ENCODE data around the gene PAM. TPM values are rescaled to one million over a fixed set of nuclear protein-coding genes. Genes with fewer than 3 reads are reported as not detected.

Gene PAM
- total and polyA plus RNA-seq, 2 of the 8 experiments (the other 6 are each of a cell fraction or from before 2014, with no cell fraction given) = 30.4 to 67.8 TPM

- H4K8ac ChIP-seq (ENCODE audit: extremely low read depth, insufficient read depth, low read length) = no peak overlapping the region
- POLR2A ChIA-PET (ENCODE audit: partially characterized antibody) = interaction anchor here (3.4 kb wide), 1 partner anchor 9 kb away, joined by 17 read pairs; the partner anchor contains the start of gene PAM
- no peaks in the 10 kb centered on the region for H3K27me3 ChIP-seq (replicated peaks in 1 of 4; ENCODE audit: control insufficient read depth in 3 of 4, extremely low read depth in 1 of 4, insufficient read depth in 3 of 4, low read length in 3 of 4)
- no peak overlapping the region for H2BK20ac ChIP-seq (ENCODE audit: low read length)
- no peak overlapping the region for H2BK120ac ChIP-seq (replicated peaks; ENCODE audit: low read depth, low read length)
- no peaks in the 10 kb centered on the region; the same call in 1 of the 2 replicates for H3K79me1 ChIP-seq (ENCODE audit: low read depth, low read length)
- H2AK5ac ChIP-seq (ENCODE audit: low read depth, low read length) = no peak overlapping the region
- WGBS, 2 experiments (ENCODE audit: extremely low coverage in 1 of 2, insufficient coverage in 1 of 2, insufficient read length in 1 of 2, insufficient replicate concordance in 2 of 2, low coverage in 1 of 2, low lambda C conversion rate in 2 of 2, missing lambda C conversion rate in 1 of 2) = 86% methylated on average over 5 of the region's 5 CpGs; no CpG with 5 or more reads in 1 of the 2 experiments
- H2BK5ac ChIP-seq (ENCODE audit: low read depth, low read length) = no peak overlapping the region
- no peak for DNase-seq (ENCODE audit: low read depth in 1 of 2, low spot score in 2 of 2)
- H3K79me2 ChIP-seq (ENCODE audit: control insufficient read depth in 1 of 2, insufficient read depth in 2 of 2, low read length in 2 of 2) = peaks cover 0 to 39% of the 10 kb centered on the region in 2 experiments; a peak in 2 of 4 replicates
- H2AFZ ChIP-seq (ENCODE audit: low read length) = no peak overlapping the region
- no peak overlapping the region for H2BK12ac ChIP-seq (ENCODE audit: low read depth, low read length)
- peaks cover 0 to 2% of the 10 kb centered on the region in 2 experiments for H4K20me1 ChIP-seq (replicated peaks in 1 of 2; ENCODE audit: control insufficient read depth in 1 of 2, insufficient read depth in 2 of 2, low read length in 2 of 2)
- H3K36me3 ChIP-seq (ENCODE audit: control insufficient read depth in 2 of 4, insufficient read depth in 4 of 4, low read length in 3 of 4) = no peaks in the 10 kb centered on the region
- no peak overlapping the region for H3K4me2 ChIP-seq (ENCODE audit: insufficient read depth in 1 of 2, low read depth in 2 of 2, low read length in 2 of 2)
- H3K27ac ChIP-seq (ENCODE audit: low read depth, low read length) = no peak overlapping the region
- H3K9me3 ChIP-seq (ENCODE audit: insufficient read depth in 2 of 2, low read depth in 1 of 2, low read length in 1 of 2) = no peaks in the 10 kb centered on the region
- H3K4me3 ChIP-seq (ENCODE audit: extremely low read depth in 1 of 4, insufficient read depth in 2 of 4, low read depth in 3 of 4, low read length in 4 of 4) = no peak overlapping the region
- H2BK15ac ChIP-seq (ENCODE audit: low read length) = no peak overlapping the region
- no peak overlapping the region for H3K14ac ChIP-seq (ENCODE audit: insufficient read length)
- no peaks in the 10 kb centered on the region for H3K23me2 ChIP-seq (ENCODE audit: low read depth, low read length)
- FAIRE-seq = no peak
- H3K56ac ChIP-seq (replicated peaks; ENCODE audit: insufficient read length, low read depth, low read length) = no peak overlapping the region
- no peak overlapping the region for H3K9ac ChIP-seq (replicated peaks in 1 of 4; ENCODE audit: extremely low read depth in 1 of 4, low read depth in 3 of 4, low read length in 3 of 4)
- CTCF ChIA-PET (ENCODE audit: partially characterized antibody) = interaction anchor here (0.6 to 3.7 kb wide), 6 partner anchors 17 to 375 kb away, joined by 3 to 25 read pairs (median 4); no protein-coding TSS in a partner anchor
- H3K4ac ChIP-seq (replicated peaks; ENCODE audit: insufficient read length, low read depth, low read length) = no peak overlapping the region
- H4K5ac ChIP-seq (ENCODE audit: insufficient read length, low read depth, low read length) = no peak overlapping the region
- no peak overlapping the region for H4K91ac ChIP-seq (replicated peaks; ENCODE audit: insufficient read length, low read length)
- no peak overlapping the region for H3K18ac ChIP-seq (ENCODE audit: extremely low read depth, low read length)
- H3K4me1 ChIP-seq (replicated peaks in 1 of 4; ENCODE audit: control insufficient read depth in 3 of 4, insufficient read depth in 4 of 4, low read length in 3 of 4) = peaks cover 0 to 7% (median 5%) of the 10 kb centered on the region in 4 experiments; a peak in 4 of 7 replicates
- no peak overlapping the region for H3K23ac ChIP-seq (ENCODE audit: insufficient read length)
- TF ChIP-seq ZNF274 (IDR thresholded peaks at IDR 0.05; ENCODE audit: borderline replicate concordance, extremely low read depth, low read length) (no peak), SP1 (IDR thresholded peaks at IDR 0.05; ENCODE audit: low read depth, low read length) (no peak), CBX8 (IDR thresholded peaks at IDR 0.05; ENCODE audit: borderline replicate concordance, low read depth, low read length) (no peak), POLR2A (IDR thresholded peaks at IDR 0.05; ENCODE audit: control extremely low read depth in 1 of 2, low read depth in 2 of 2, low read length in 2 of 2) (no peak), KDM4A (IDR thresholded peaks at IDR 0.05; ENCODE audit: low read depth, low read length, severe bottlenecking) (no peak), GABPA (IDR thresholded peaks at IDR 0.05; ENCODE audit: borderline replicate concordance, insufficient read depth, low read length) (no peak), CHD1 (IDR thresholded peaks at IDR 0.05; ENCODE audit: low read depth, low read length) (no peak), EP300 (IDR thresholded peaks at IDR 0.05; ENCODE audit: borderline replicate concordance in 1 of 2, low read depth in 2 of 2, low read length in 2 of 2) (no peak), KDM5A (IDR thresholded peaks at IDR 0.05; ENCODE audit: low read length) (no peak), TBP (IDR thresholded peaks at IDR 0.05; ENCODE audit: low read depth, low read length) (no peak), MAFK (IDR thresholded peaks at IDR 0.05; ENCODE audit: low read depth, low read length) (no peak)
- TF ChIP-seq, protein P1, sequence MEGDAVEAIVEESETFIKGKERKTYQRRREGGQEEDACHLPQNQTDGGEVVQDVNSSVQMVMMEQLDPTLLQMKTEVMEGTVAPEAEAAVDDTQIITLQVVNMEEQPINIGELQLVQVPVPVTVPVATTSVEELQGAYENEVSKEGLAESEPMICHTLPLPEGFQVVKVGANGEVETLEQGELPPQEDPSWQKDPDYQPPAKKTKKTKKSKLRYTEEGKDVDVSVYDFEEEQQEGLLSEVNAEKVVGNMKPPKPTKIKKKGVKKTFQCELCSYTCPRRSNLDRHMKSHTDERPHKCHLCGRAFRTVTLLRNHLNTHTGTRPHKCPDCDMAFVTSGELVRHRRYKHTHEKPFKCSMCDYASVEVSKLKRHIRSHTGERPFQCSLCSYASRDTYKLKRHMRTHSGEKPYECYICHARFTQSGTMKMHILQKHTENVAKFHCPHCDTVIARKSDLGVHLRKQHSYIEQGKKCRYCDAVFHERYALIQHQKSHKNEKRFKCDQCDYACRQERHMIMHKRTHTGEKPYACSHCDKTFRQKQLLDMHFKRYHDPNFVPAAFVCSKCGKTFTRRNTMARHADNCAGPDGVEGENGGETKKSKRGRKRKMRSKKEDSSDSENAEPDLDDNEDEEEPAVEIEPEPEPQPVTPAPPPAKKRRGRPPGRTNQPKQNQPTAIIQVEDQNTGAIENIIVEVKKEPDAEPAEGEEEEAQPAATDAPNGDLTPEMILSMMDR (IDR thresholded peaks at IDR 0.05; ENCODE audit: control extremely low read depth in 1 of 3, insufficient read depth in 1 of 3, low read depth in 1 of 3, low read length in 3 of 3) = no peak
Observed at GRCh38 chr5:102763734-102764133, 8.6 kb downstream of the PAM start.

Data from H1 (cell line).